HG02610 (cell line): Measurements from ENCODE around the gene GPBP1.
A peak's percentile ranks its signal among the peaks of the same experiment; 100 is the strongest.
"Not testable (repeated sequence)": the region's sequence is repeated elsewhere in the genome, so short reads cannot be mapped to it uniquely, and the experiment has no call there.

Experiments
- ATAC-seq: cut with Tn5 transposase; IDR thresholded peaks from one replicate; pipeline ENCODE4 v1.9.1; 2021; ENCODE audit warnings: mild to moderate bottlenecking, moderate library complexity; ENCODE audit not compliant: unreplicated experiment

The GPBP1 gene

GRCh38 chr5:57173319-57174127, at the start of gene GPBP1:
GPBP1 (plus strand) TSS chr5:57174059; CDS start chr5:57214131, 40,072 bp downstream.
- ATAC-seq = peak; percentile 77

DNA sequence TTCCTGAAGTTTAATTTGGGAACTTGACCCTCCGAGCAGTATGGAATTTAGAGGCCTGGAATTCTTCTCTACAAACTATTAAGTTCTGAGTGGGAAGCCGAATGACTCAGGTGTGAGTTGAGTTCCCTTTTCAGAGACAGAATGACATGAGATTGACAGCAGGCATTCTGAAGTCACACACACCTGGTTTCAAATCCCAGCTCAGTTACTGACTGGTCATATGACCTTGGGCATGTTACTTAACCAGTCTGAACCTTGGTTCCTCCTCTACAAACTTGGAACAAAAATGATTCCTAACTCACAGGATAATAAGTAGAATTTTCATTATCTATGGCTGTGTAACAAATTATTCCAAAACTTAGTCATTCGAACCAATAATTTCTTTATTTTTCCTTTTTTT, 45.5 kb upstream of the GPBP1 start:
- ATAC-seq = no peak

- ATAC-seq = no peak
Observed at GRCh38 chr5:57133574-57133973, 40.3 kb upstream of the GPBP1 start.

GRCh38 chr5:57137401-57137800, 36.5 kb upstream of the GPBP1 start:
- ATAC-seq = no peak

- no peak for ATAC-seq
Observed at GRCh38 chr5:57152316-57152715, 21.5 kb upstream of the GPBP1 start.

DNA sequence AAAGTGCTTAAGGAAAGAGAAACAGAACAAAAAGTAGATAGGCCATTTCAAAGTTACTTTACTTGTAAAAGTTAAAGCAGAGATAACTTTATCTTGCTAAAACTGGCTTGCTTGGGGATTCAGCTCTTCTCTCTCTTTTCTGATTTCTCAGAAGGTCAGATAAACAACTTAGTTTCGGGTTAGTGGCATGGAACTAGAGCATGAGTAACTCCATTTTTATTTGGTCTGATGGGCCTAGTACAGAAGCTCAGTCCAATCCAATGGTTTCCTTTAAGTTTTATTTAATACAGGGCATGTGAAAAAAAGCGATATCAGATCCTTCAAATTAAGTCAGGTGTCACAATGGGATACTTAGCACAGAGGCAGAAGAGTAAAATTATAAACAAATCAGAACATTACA, 18.8 kb upstream of the GPBP1 start:
- no peak for ATAC-seq

- no peak for ATAC-seq
Observed at GRCh38 chr5:57157131-57157530, 16.7 kb upstream of the GPBP1 start.

GRCh38 chr5:57157666-57158065, 16.2 kb upstream of the GPBP1 start:
- ATAC-seq = no peak

GRCh38 chr5:57163553-57164006, 10.3 kb upstream of the GPBP1 start:
- no peak for ATAC-seq

GRCh38 chr5:57164124-57164523, 9.7 kb upstream of the GPBP1 start:
- ATAC-seq = no peak

DNA sequence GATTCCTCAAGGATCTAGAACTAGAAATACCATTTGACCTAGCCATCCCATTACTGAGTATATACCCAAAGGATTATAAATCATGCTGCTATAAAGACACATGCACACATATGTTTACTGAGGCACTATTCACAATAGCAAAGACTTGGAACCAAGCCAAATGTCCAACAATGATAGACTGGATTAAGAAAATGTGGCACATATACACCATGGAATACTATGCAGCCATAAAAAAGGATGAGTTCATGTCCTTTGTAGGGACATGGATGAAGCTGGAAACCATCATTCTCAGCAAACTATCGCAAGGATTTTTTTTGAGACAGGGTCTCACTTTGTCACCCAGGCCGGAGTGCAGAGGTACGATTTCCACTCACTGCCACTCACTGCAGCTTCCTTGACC, 8.7 kb upstream of the GPBP1 start:
- not testable (repeated sequence) for ATAC-seq

DNA sequence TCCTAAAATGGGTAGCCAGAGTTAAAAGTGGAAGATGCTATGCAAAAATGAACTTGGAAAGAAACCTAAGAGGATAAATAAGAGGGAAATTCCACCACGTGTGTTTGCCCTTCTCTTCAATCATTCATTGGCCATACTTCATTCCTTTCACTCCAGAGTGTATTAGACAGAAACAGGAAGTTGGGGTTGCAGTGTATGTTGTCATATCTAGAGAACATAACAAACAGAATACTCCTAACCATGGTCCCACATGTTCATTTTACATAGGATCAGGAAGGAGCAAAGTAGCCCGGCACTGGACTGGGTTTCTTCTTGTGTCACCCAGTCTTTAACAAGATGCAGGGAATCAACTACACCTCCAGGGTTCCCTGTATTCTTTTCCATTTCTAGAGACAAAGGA, 7.6 kb upstream of the GPBP1 start:
- peak; percentile 72 for ATAC-seq

DNA sequence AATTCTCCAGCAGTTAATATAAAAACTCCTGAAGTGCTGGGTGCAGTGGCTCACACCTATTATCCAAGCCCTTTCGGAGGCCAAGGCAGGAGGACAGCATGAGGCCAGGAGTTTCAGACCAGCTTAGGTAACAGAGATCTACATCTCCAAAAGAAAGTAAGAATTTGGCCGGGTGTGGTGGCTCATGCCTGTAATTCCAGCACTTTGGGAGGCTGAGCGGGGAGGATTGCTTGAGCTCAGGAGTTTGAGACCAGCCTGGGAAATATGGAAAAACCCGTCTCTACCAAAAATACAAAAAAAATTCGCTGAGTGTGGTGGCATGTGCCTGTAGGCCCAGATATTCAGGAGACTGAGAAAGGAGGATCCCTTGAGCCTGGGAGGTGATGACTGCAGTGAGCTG, 6.7 kb upstream of the GPBP1 start:
- no peak for ATAC-seq

GRCh38 chr5:57170116-57170515, 3.7 kb upstream of the GPBP1 start:
- not testable (repeated sequence) for ATAC-seq

DNA sequence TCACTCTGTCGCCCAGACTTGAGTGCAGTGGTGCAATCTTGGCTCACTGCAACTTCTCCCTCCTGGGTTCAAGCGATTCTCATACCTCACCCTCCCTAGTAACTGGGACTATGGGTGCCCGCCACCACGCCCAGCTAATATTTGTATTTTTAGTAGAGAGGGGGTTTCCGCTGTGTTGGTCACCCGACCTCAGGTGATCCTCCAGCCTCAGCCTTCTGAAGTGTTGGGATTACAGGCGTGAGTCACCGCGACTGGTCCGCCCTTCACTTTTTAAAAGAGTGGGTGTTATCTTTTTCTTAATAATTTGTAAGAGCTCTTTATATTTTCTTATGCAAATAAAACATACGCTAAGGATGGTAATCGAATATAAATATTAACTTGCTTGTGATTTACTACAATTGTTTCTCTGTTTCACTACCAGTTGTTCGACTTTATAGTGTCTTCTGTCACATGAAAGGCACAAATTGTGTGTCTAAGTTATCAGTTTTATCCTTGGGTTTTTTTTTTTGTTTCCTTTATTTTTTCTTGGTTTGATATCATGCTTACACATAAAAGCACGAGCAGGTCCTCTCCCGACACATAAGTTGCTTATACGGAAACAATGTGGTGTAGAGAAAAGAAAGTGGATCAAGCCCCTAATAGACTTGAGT, 1.9 kb upstream of the GPBP1 start:
- no peak for ATAC-seq

- ATAC-seq = no peak
Observed at GRCh38 chr5:57172466-57173318, 1.2 kb upstream of the GPBP1 start.

DNA sequence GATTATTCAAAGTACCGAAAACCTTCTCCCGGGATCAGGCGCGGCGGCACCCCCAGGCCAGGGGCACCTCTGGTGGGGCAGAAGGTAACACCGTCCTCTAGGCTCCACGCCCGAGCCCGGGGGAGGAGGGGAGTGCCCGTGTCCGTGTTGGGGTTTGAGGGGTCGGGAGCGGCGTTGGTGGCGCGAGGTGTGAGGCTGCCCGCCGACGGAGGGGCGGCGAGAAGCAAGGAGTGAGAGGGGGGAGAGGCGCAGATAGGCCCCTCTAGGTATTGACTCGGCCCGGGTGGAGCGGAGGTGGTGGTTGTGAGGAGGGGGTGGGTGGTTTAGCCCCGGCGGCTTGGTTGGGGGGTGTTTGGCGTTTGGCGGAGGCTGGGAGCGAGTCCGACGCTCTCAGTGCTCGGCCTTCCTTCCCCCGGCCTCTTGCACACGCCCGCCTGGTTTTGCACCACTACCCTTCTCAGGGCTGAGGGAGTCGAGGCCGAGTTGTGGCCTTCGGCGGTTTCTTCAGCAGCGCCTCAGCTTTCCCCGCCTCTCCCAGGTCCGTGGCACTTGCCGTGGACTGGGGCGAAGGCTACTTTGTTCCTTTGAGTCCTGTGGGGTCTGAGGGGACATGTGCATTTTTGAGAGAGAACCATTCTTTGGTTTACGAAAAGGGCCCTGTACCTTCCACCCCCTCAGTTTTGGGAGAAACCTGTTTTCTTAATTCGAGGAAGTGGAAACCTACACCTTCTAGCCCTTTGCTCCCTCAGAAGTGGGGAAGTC, 450 bp downstream of the GPBP1 start:
- peak; percentile 0 for ATAC-seq

DNA sequence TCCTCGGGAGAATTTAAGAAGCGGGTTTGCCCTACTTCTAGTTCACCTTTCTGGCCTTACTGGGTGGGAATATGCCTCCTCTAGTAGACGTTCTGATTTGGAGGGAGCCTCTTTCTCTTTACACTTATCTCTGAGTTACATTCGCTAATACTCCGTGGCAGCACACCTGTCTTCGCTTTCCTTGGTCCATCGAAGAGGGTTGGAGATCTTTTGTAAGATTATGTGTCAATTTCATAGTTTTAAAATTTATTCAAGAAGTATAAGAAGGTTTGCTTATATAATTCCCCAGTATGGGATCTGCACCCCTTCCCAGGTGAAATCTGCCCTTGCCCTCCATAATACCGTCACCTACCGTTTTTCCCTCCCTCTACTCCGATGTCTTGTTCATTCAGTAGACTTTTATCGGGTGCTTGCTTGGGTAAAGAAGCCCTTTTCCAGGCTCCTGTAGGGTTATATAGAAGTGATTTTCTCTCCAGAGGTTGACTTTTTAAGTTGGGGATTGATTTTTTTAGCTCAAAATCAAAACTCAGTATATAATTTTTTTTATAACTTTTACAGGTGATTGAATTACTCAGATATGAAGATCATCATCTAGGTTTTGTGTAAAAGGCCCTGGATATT, 1.1 kb downstream of the GPBP1 start:
- ATAC-seq = no peak

DNA sequence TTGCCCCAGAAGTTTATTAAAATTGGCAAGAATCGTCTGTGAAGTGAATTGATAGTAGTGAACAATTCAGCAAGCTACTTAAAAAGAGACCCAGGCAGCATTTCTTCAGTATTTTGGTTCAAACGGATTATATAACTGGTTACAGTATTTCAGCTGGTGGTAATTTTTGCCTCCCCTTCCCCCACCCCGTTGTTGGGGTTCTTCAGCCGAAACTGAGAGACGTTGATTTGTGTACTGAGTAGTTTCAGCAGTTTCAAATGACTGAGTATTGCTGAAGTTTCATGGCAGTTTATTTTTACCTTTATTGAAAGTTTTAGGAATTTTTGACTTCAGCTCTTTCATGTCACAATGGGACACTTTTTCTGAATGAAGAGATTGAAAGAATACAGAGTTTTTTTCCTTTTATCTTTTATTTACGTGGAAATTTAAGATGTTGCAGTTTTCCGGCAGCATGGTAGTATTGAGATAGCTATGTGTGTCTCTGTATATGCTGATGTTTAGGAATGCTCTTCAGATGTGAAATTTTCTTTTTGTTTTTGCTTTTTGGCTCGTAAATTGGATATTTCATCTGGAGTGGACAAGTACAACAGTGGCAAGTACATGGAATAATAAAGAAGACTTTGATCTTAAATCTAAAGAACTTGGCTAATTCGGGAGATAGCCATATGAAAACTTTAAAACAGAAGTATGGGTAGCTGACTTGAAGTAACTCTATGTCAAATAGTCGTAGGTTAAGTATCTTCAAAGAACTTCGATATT, 1.9 kb downstream of the GPBP1 start:
- no peak for ATAC-seq
